HepG2 (cell line): ENCODE measurements around the gene LYRM2. TPM values are rescaled to one million over a fixed set of nuclear protein-coding genes. Genes with fewer than 3 reads are reported as not detected.

Experiments
- GMEB2 ChIP-seq: IDR thresholded peaks from 2 replicates; pipeline ENCODE4 v1.6.1; 2016; ENCODE audit warnings: missing biosample characterization, missing genetic modification reagents, low read depth
- IKZF5 ChIP-seq: IDR thresholded peaks from 2 replicates; pipeline ENCODE4 v1.6.1; 2018; ENCODE audit warnings: missing genetic modification reagents, mild to moderate bottlenecking, missing compliant biosample characterization
- JUND ChIP-seq: sonication (generic); formaldehyde crosslinking; IDR thresholded peaks from 2 replicates; pipeline ENCODE4 v1.8.0; 2022; ENCODE audit warnings: mild to moderate bottlenecking, missing genetic modification reagents
- ZNF326 ChIP-seq: sonication (generic); formaldehyde crosslinking; IDR thresholded peaks from 2 replicates; pipeline ENCODE4 v1.4.0; 2020; ENCODE audit warnings: missing genetic modification reagents, borderline replicate concordance
- ZSCAN12 ChIP-seq: sonication (generic); formaldehyde crosslinking; IDR thresholded peaks from 2 replicates; pipeline ENCODE4 v1.9.0; 2021; ENCODE audit warnings: mild to moderate bottlenecking, missing genetic modification reagents
- polyA plus RNA-seq, 8 experiments: library from polyadenylated mRNA; depleted of rRNA in 3 of 8; stranded (reverse) in 7 of 8; unstranded in 1 of 8; fragments of >200 nt; fragmentation: Illumina TruSeq in 4 of 8; extraction: Trizol in 4 of 8; gene quantifications; 2 replicates each; pipeline versions ENCODE4 v1.2.1 to v1.2.3, GENCODE V29; 2011 to 2016; ENCODE audit warnings: low read depth in 4 of 8, missing spikeins in 1 of 8, mixed read lengths in 1 of 8; ENCODE audit not compliant: insufficient read depth in 1 of 8
- total RNA-seq, 5 experiments: library from RNA; depleted of rRNA; stranded (reverse); fragments of >200 nt; fragmentation: Illumina TruSeq; extraction: Trizol; gene quantifications; 2 replicates each; pipeline ENCODE4 v1.2.3, GENCODE V29; 2016; ENCODE audit warnings: low read depth in 1 of 5
- TF ChIP-seq, protein P1 (sequence below): sonication (generic); formaldehyde crosslinking; IDR thresholded peaks from 2 replicates; pipeline ENCODE4 v1.4.0; 2020; ENCODE audit warnings: mild to moderate bottlenecking, low read depth, missing genetic modification reagents
- TF ChIP-seq, protein P2 (sequence below): sonication (generic); formaldehyde crosslinking; IDR thresholded peaks from 2 replicates; pipeline ENCODE4 v1.9.0; 2021; ENCODE audit warnings: missing genetic modification reagents, mild to moderate bottlenecking, borderline replicate concordance

The LYRM2 gene
- total and polyA plus RNA-seq, 2 of the 13 experiments (the other 11 are each of a cell fraction or from before 2014, with no cell fraction given), result 17.8 to 32.6 TPM

DNA sequence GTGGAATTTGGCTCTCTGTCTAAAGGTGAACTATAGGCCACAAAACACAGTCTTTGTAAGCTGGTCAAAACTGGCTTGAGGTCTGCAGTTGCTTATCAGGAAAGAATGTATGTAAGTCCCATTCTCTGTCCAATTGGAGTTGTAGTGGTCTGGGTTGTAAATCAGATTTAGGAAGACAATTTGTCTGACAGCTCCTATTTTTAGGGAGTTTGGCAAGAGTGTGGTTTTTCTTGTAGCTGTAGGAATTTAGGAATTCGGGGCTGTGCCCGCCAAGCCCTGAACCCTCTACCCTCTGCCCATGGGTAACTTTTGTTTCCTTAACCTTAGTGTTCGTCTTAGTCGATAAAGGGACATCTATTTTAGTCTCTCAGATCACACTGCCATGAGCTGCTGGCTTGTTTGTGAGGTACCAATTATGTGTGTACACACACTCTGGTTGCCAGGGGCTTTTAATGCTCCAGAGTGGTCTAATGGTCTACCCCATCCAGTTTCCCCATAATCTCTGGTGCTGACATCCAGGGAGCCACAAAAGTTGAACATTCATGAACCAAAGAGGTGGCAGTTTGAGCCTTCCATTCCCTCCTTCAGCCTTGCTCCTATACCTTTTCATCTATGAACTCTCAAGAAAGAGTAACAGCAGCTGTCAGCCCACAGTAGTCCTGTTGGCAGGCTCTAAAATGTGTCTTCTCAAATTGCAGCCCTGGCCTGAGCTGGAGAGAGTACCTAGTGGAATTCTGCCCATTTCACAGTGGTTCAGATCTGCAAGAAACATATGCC is 112.6 kb downstream of the LYRM2 start (continued):
- no peak for TF ChIP-seq IKZF5 (CRISPR knock-in tag)
- no peak for TF ChIP-seq ZSCAN12 (CRISPR knock-in tag)
- TF ChIP-seq JUND, result no peak
- TF ChIP-seq ZNF326, result no peak
- TF ChIP-seq, protein P1, sequence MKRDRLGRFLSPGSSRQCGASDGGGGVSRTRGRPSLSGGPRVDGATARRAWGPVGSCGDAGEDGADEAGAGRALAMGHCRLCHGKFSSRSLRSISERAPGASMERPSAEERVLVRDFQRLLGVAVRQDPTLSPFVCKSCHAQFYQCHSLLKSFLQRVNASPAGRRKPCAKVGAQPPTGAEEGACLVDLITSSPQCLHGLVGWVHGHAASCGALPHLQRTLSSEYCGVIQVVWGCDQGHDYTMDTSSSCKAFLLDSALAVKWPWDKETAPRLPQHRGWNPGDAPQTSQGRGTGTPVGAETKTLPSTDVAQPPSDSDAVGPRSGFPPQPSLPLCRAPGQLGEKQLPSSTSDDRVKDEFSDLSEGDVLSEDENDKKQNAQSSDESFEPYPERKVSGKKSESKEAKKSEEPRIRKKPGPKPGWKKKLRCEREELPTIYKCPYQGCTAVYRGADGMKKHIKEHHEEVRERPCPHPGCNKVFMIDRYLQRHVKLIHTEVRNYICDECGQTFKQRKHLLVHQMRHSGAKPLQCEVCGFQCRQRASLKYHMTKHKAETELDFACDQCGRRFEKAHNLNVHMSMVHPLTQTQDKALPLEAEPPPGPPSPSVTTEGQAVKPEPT, result no peak
- TF ChIP-seq, protein P2, sequence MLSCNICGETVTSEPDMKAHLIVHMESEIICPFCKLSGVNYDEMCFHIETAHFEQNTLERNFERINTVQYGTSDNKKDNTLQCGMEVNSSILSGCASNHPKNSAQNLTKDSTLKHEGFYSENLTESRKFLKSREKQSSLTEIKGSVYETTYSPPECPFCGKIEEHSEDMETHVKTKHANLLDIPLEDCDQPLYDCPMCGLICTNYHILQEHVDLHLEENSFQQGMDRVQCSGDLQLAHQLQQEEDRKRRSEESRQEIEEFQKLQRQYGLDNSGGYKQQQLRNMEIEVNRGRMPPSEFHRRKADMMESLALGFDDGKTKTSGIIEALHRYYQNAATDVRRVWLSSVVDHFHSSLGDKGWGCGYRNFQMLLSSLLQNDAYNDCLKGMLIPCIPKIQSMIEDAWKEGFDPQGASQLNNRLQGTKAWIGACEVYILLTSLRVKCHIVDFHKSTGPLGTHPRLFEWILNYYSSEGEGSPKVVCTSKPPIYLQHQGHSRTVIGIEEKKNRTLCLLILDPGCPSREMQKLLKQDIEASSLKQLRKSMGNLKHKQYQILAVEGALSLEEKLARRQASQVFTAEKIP (CRISPR knock-in tag), result no peak
- TF ChIP-seq GMEB2 (CRISPR knock-in tag), result no peak
